NCI-H2171 (cell line): ENCODE results near the gene KRTAP4-3.
"Not testable (repeated sequence)": the region's sequence is repeated elsewhere in the genome, so short reads cannot be mapped to it uniquely, and the experiment has no call there.

Experiments used
- DNase-seq: peaks from one replicate; lab custom pipeline; 2025; lab: John Stamatoyannopoulos, UW

KRTAP4-3 gene

DNA sequence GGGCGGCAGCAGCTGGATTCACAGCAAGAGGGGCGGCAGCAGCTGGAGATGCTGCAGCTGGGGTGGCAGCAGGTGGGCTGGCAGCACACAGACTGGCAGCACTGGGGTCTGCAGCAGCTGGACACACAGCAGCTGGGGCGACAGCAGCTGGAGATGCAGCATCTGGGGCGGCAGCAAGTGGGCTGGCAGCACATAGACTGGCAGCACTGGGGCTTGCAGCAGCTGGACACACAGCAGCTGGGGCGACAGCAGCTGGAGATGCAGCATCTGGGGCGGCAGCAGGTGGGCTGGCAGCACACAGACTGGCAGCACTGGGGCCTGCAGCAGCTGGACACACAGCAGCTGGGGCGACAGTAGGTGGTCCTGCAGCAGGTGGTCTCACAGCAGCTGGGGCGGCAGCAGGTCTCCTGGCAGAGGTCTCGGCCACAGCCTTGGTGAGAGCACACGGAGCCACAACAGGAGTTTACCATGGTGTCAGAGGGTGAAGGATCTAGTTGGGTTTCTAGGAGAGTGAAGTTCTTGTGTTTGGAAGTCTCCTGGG is 50.1 kb downstream of the KRTAP4-3 start, which contains the start of gene KRTAP4-11:
Gene KRTAP4-11, minus strand, starts transcription at position 528 of the 541 bp plus-strand sequence. Its CDS starts 58 bp downstream, at position 470.
- DNase-seq = not testable (repeated sequence)
